HG03439 (cell line): ENCODE measurements around the gene MYH10.
"Not testable (repeated sequence)": the region's sequence is repeated elsewhere in the genome, so short reads cannot be mapped to it uniquely, and the experiment has no call there.

Experiments
- ATAC-seq: cut with Tn5 transposase; IDR thresholded peaks from one replicate; pipeline ENCODE4 v1.9.1; 2021; ENCODE audit warnings: mild to moderate bottlenecking, moderate library complexity; ENCODE audit not compliant: unreplicated experiment

The MYH10 gene

GRCh38 chr17:8630227-8630801 is at the start of gene MYH10:
MYH10 (minus strand) TSS chr17:8630725; CDS start chr17:8623246, 7,479 bp downstream.
- no peak for ATAC-seq

DNA sequence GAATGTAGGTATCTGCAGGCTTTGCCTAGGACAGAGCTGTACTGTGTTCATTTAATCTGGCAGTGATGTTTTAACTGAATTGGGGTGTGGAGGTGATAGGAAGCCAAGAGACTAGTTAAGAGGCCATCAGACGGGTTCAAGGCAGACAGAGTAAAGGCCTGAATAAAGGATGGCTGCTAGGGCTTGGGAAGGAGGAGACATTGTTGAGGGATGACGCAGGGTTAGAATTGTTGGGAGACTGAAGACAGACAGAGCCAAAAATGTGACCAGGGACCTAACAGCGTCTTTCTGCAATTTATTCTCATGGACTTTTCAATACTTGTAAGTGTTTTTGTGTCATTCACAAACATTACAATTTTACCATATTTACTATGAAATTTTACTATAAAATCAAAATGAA is 48.6 kb upstream of the MYH10 start:
- ATAC-seq = no peak

DNA sequence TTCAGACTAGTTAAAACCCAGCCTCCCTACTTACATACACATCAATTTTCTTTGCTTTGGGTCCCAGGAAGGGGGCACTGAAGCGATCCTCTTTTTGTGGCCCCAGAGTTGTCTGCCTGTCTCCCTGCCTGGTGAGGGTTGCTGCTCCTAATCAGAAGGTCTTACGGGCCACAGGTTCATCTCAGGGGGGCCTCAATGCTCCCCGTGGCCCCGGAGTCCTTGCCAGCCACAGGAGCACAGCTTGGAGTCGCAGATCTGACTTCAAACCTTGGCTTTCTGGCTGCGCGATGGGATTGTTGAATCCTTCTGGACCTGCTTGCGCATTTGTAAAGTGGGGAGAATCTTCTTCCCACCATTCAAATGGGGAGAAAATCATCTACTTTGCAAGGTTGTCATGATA is 44.8 kb upstream of the MYH10 start:
- ATAC-seq = no peak

DNA sequence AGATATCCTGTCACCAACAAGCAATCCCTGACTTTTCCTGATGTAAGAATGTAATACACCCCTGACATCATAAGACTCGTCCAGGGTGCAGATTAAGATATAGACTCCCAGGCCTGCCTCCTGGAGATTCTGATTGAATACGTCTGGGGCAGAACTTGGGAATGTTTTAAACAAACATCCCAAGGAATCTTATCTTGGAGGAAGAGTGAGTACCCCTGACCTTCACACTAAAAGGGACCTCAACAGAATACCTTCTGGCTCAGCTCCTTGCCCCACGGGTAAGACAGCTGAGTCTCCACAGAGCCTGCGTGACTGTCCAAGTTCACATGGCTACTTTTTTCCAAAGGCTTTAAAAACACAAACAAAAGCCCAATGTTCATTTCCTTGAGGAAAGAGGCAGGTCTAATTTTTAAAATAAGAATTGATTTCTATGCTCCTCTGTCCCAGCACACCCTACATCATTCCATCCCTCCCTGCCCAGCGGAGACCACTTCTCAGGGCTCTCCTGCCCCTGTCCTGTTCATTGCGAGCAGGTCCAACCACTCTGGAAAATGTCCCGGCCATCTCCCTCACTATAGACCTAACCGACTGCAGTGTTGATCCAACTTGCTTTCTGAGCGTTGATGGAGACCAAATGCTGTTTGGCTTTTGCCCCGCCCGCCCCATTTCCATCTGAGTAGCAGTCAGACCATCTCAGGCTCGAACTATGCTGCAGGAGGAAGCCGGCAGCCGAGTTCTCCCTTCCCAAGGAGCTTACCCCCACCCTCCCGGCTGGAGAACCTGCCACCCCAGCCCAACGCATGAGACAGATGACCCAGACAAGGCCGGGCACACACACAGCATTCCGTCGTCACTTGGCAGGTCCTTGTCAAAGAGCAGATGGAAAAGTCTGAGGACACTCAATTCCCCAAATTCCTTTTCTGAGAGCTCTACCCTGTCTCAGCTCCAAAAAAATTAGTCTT is 44.1 kb upstream of the MYH10 start:
- ATAC-seq = no peak

GRCh38 chr17:8673612-8674011 is 43.1 kb upstream of the MYH10 start:
- no peak for ATAC-seq

- no peak for ATAC-seq
Observed at GRCh38 chr17:8672326-8672725, 41.8 kb upstream of the MYH10 start.

- no peak for ATAC-seq
Observed at GRCh38 chr17:8670421-8670820, 39.9 kb upstream of the MYH10 start.

DNA sequence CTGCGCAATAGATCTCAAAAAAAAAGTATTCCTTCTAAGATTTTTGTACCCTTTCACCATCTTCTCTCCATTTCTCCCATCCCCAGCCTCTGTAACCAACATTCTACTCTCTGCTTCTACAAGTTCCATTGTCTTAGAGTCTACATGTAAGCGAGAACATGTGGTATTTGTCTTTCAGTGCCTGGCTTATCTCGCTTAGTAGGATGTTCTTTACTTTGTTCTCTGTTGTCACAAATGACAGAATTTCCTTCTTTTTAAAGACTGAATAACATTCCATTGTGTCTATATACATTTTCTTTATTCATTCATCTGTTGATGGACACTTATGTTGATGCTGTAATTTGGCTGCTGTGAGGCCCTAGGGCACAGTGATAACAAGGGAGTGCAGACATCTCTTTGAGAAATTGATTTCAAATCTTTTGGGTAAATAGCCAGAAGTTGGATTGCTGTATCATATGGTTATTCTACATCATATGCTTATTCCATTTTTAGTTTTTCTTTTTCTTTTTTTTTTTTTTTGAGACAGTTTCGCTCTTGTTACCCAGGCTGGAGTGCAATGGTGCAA is 37.7 kb upstream of the MYH10 start:
- ATAC-seq = no peak

- ATAC-seq = no peak
Observed at GRCh38 chr17:8667421-8667820, 36.9 kb upstream of the MYH10 start.

DNA sequence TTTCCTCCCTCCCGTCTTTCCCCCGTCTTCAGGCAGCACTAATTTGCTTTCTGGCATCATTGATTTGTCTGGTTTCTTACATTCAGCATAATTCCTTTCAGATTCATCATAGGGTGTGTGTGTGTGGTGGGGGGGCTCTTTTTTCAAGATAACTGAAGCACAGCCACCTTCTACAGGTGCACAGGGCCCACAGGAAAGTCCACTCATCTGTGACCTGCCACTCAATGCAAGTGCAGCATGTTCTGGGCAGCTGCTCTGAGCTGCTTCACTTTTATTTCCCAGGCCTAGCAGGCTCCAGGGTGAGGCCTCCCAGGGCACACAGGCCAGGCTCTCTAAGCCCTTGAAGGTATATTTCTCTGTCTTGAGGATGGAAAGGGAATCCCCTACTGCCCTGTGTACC is 35.2 kb upstream of the MYH10 start:
- ATAC-seq = no peak

GRCh38 chr17:8664456-8665126 is 34.1 kb upstream of the MYH10 start:
- no peak for ATAC-seq

GRCh38 chr17:8662973-8663372 is 32.4 kb upstream of the MYH10 start:
- ATAC-seq = no peak

DNA sequence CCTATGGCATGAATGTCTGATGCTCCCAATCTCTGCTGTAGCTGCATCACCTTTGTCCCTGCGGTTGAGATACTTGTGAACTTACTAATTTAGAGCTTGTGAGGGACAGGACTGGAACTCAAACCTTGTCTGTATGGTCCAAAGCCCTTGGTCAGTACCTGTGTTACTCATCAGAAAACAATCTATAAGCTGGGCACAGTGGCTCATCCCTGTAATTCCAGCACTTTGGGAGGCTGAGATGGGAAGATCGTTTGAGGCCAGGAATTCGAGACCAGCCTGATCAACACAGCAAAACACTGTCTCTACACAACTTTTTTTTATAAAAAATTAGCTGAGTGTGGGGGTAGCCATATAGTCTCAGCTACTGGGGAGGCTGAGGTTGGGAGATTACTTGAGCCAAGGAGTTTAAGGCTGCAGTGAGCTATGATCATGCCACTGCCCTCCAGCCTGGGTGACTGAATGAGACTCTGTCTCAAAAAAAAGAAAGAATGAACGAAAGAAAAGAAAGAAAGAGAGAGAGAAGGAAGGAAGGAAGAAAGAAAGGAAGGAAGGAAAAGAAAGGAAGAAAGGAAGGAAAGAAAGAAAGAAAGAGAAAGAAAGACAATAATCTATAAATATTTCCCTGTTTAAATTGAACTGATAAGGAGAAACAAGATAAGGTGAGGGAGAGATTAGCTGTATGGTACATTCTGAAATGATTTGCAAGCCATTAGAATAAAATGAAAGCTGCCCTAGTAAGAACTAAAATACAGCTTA is 31.7 kb upstream of the MYH10 start:
- ATAC-seq = no peak

GRCh38 chr17:8660709-8661108 is 30.2 kb upstream of the MYH10 start:
- not testable (repeated sequence) for ATAC-seq

DNA sequence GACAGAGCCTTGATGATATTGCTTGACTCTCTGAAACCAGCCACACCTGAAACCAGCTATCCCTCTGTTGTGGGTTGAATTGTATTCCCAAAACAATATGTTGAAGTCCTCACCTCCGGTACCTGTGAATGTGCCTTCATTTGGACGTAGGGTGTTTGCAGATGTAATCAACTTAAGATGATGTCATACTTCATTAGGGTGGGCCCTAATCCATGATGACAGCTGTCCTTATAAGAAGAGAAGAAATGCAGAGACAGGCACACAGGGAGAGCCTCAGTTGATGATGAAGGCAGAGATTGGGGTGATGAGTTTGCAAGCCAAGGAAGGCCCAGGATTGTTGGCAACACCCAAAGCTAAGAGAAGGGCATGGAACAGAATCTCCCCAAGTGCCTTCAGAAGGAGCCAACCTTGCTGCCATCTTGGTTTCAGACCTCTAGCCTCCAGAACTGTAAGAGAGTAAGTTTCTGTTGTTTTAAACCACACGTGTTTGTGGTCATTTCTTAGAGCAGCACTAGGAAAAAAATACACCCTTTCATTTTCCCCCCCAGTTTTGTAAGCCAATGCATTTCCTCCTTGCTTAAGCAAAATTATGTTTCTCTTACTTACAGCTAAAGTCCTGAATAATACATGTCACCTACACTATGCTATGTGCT is 29.4 kb upstream of the MYH10 start:
- ATAC-seq = no peak

DNA sequence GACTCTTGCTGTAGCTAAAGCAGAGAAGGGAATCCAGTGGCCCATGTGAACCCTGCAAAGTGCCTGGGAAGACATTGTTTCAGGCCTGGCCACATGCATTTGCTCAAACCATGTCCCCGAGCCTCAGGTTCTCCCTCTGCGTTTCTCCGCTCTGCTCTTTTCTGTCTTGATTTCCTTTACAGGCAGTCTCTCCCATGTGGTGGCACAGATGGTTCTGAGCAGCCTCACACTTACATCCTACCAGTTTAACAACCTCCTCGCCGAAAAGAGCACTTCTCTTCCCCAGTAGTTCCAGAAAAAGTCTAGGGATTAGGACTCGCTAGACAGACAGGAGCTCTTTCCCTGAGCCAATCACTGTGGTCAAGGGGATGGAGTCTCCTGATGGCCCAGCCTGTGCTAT is 28.3 kb upstream of the MYH10 start:
- ATAC-seq = no peak

GRCh38 chr17:8656693-8657092 is 26.2 kb upstream of the MYH10 start:
- ATAC-seq = no peak

DNA sequence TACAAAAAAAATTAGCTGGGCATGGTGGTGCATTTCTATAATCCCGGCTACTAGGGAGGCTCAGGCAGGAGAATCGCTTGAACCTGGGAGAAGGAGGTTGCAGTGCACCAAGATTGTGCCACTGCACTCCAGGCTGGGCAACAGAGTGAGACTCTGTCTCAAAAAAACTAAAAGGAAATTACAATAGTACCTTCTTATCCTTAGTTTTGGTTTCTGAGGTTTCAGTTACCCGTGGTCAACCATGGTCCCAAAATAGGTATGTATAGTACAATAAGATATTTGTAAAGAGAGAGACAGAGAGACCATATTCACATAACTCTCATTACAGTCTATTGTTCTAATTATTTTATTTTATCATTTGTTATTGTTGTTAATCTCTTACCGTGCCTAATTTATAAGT is 24.3 kb upstream of the MYH10 start:
- no peak for ATAC-seq

DNA sequence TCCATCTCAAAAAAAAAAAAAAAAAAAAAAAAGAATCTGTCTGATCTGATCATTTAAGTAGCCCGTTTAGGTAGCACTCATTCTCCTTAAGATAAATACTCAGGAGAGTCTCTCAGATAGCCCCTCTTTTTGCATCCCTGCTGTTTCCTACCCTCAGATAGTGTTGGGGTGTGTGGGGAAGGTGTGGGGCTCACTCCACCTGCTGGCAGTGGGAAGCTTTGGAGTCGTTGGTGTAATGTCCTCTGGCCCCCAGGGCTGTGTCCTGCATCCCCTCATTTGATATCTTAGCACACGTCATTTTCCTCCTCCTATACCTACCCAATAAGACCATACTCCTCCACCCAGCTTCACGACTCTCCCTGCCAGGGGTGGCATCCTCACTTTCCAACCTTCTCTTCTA is 20.5 kb upstream of the MYH10 start:
- no peak for ATAC-seq

GRCh38 chr17:8650119-8650499 is 19.6 kb upstream of the MYH10 start:
- ATAC-seq = no peak
